ENCODE measurements around the gene CCDC194. TPM values are rescaled to one million over a fixed set of nuclear protein-coding genes. Genes with fewer than 3 reads are reported as not detected.

CCDC194 gene
- polyA plus RNA-seq, 1 experiment, result not detected

- POLR2A ChIA-PET, result no interaction called here
- H3K4me3 ChIP-seq (ENCODE audit: low read depth, low read length), result no peak overlapping the region
- no peaks in the 10 kb centered on the region for H3K27me3 ChIP-seq (ENCODE audit: control insufficient read depth, insufficient read depth, low read length)
- CTCF ChIA-PET, result interaction anchor here (1.1 to 9.8 kb wide), 4 partner anchors 21 to 113 kb away, joined by 3 to 121 read pairs (median 4); partner anchors contain the start of gene NXNL1
- no peaks in the 10 kb centered on the region for H3K36me3 ChIP-seq (ENCODE audit: control insufficient read depth, insufficient read depth, low read length)
- TF ChIP-seq CTCF (IDR thresholded peaks at IDR 0.05; ENCODE audit: insufficient read depth, low read depth, low read length), result no peak
- no peak for DNase-seq (ENCODE audit: low read depth)
Observed at GRCh38 chr19:17347877-17348276, 46.1 kb downstream of the CCDC194 start.

GRCh38 chr19:17347361-17347760 lies 46.6 kb downstream of the CCDC194 start:
- ChIA-PET CTCF (interaction anchor here (0.9 to 9.8 kb wide), 7 partner anchors 10 to 114 kb away, joined by 3 to 121 read pairs (median 3); partner anchors contain the start of gene NXNL1), POLR2A (no interaction called here)
- H3K27me3 ChIP-seq (ENCODE audit: control insufficient read depth, insufficient read depth, low read length), result no peaks in the 10 kb centered on the region
- TF ChIP-seq CTCF (IDR thresholded peaks at IDR 0.05; ENCODE audit: insufficient read depth, low read depth, low read length), result no peak
- H3K36me3 ChIP-seq (ENCODE audit: control insufficient read depth, insufficient read depth, low read length), result no peaks in the 10 kb centered on the region
- no peak overlapping the region for H3K4me3 ChIP-seq (ENCODE audit: low read depth, low read length)
- no peak for DNase-seq (ENCODE audit: low read depth)

- ChIA-PET POLR2A (no interaction called here), CTCF (interaction anchor here (0.6 to 9.8 kb wide), 6 partner anchors 12 to 114 kb away, joined by 3 to 121 read pairs (median 3); no protein-coding TSS in a partner anchor)
- TF ChIP-seq CTCF (IDR thresholded peaks at IDR 0.05; ENCODE audit: insufficient read depth, low read depth, low read length), result peak; percentile 94
- no peak overlapping the region for H3K4me3 ChIP-seq (ENCODE audit: low read depth, low read length)
- no peaks in the 10 kb centered on the region for H3K27me3 ChIP-seq (ENCODE audit: control insufficient read depth, insufficient read depth, low read length)
- no peak for DNase-seq (ENCODE audit: low read depth)
- H3K36me3 ChIP-seq (ENCODE audit: control insufficient read depth, insufficient read depth, low read length), result no peaks in the 10 kb centered on the region
Observed at GRCh38 chr19:17346109-17346671, 47.8 kb downstream of the CCDC194 start.

- no peak for DNase-seq (ENCODE audit: low read depth)
- TF ChIP-seq CTCF (IDR thresholded peaks at IDR 0.05; ENCODE audit: insufficient read depth, low read depth, low read length), result no peak
- POLR2A ChIA-PET, result no interaction called here
- Histone ChIP-seq H3K4me3 (ENCODE audit: low read depth, low read length) (no peak overlapping the region), H3K36me3 (ENCODE audit: control insufficient read depth, insufficient read depth, low read length) (peaks cover 2% of the 10 kb centered on the region), H3K27me3 (ENCODE audit: control insufficient read depth, insufficient read depth, low read length) (no peaks in the 10 kb centered on the region)
- CTCF ChIA-PET, result interaction anchor here (1.2 to 9.8 kb wide), 3 partner anchors 11 to 45 kb away, joined by 3 to 121 read pairs (median 5); partner anchors contain the start of gene ABHD8
Observed at GRCh38 chr19:17341845-17342244, 52.2 kb downstream of the CCDC194 start.

- no peaks in the 10 kb centered on the region for H3K27me3 ChIP-seq (ENCODE audit: control insufficient read depth, insufficient read depth, low read length)
- DNase-seq (ENCODE audit: low read depth), result no peak
- peaks cover 2% of the 10 kb centered on the region for H3K36me3 ChIP-seq (ENCODE audit: control insufficient read depth, insufficient read depth, low read length)
- CTCF ChIA-PET, result interaction anchor here (0.6 to 9.8 kb wide), 3 partner anchors 10 to 1045 kb away, joined by 3 to 121 read pairs (median 3); no protein-coding TSS in a partner anchor
- TF ChIP-seq CTCF (IDR thresholded peaks at IDR 0.05; ENCODE audit: insufficient read depth, low read depth, low read length), result no peak
- POLR2A ChIA-PET, result no interaction called here
- no peak overlapping the region for H3K4me3 ChIP-seq (ENCODE audit: low read depth, low read length)
Observed at GRCh38 chr19:17341386-17341785, 52.6 kb downstream of the CCDC194 start.
